Right lobe of liver (tissue), 4 donors: ENCODE measurements around the gene RNF166.

Experiments
- POLR2A ChIP-seq: fragments of 450-650 bp; IDR thresholded peaks from one replicate; pipeline ENCODE4 v1.6.1; 2017; ENCODE audit warnings: antibody characterized with exemption, mild to moderate bottlenecking
- TF ChIP-seq, protein P1 (sequence below), 4 donors: fragments of 200-600 bp in 3 of 4; fragments of 450-650 bp in 1 of 4; IDR thresholded peaks; one replicate each; pipeline versions ENCODE4 v1.5.1 to v1.8.0; 2016 to 2022; ENCODE audit warnings: antibody characterized with exemption in 4 of 4, mild to moderate bottlenecking in 2 of 4
- donor health status: DM: no; HTN: no; CAD: no.
- donor health status: DM: no; HTN: no; CAD: no.
- donor health status: DM: no; HTN: yes; CAD: no.

DNA sequence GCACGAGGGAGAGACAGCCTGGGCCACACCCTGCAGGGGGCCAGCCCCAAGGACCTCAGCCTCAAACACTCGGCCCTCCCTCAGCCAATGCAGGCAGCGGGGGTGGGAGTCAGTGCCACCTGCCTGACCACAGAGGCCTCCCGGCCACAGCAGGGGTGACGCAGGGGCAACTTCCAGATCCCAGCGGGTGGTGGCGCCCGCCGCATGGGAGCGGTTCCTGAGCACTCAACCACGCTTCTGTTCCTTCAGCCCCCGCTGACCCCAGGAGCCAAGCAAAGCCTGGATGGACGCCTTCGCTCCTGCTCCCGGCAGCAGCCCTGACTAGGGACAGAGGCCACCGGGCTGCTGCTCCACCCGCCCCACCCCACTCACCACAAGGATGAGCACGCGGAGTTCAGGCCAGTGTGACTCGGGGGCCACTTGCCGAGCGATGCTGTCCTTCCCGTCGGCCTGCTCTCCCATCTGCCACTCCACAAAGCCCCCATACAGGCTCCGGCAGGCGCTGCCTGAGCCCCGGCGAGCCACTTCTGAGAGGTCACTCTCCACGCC lies 50.4 kb downstream of the RNF166 start:
- TF ChIP-seq, protein P1, sequence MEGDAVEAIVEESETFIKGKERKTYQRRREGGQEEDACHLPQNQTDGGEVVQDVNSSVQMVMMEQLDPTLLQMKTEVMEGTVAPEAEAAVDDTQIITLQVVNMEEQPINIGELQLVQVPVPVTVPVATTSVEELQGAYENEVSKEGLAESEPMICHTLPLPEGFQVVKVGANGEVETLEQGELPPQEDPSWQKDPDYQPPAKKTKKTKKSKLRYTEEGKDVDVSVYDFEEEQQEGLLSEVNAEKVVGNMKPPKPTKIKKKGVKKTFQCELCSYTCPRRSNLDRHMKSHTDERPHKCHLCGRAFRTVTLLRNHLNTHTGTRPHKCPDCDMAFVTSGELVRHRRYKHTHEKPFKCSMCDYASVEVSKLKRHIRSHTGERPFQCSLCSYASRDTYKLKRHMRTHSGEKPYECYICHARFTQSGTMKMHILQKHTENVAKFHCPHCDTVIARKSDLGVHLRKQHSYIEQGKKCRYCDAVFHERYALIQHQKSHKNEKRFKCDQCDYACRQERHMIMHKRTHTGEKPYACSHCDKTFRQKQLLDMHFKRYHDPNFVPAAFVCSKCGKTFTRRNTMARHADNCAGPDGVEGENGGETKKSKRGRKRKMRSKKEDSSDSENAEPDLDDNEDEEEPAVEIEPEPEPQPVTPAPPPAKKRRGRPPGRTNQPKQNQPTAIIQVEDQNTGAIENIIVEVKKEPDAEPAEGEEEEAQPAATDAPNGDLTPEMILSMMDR (IDR thresholded peaks at IDR 0.05) = no peak
- no peak for TF ChIP-seq POLR2A
